GOT3 (cell line): ENCODE measurements around the gene NSMCE4A.
"Not testable (repeated sequence)": the region's sequence is repeated elsewhere in the genome, so short reads cannot be mapped to it uniquely, and the experiment has no call there.

ENCODE experiments used
- DNase-seq: peaks from one replicate; lab custom pipeline; 2025; ENCODE audit warnings: mixed read lengths; lab: John Stamatoyannopoulos, UW

Gene NSMCE4A

DNA sequence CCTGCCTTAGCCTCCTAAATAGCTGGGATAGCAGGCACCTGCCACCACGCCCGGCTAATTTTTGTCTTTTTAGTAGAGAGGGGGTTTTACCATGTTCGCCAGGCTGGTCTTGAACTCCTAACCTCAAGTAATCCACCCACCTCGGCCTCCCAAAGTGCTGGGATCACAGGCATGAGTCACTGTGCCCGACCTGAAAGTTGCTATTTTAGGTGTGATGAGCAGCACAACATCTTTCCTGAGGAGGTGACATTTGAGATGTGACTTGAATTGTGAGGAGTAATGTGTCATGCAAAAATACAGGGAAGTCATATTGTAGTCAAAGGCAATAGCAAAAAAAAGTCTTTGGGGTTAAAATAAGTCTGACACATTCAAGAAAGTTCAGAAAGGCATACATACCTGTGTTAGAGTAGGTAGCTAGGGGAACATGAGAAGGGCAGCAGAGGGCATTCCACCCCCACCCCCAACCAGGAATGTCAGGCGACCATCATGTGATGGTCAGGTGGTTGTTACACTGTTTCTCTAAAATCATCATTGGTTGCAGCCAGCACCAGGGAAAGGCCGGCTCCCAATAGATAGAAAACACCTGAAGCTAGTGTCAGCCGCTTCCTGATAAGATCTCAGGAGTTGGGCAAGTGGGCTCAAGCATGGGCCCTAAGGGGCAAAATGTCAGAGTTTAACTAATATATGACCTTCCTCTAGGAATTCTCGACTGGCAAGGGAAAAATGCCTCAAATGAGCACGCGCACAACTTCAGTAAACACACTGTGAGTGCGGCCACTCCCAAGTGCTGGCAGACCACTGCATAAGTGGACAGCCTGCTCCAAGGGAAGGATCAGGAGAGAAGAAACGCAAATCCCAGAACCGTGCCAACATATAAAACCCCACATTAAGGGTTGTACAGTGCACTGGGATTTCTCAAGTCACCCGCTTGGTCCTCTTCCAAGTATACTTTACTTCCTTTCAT, 13.6 kb upstream of the NSMCE4A start, which contains the start of gene TACC2:
Gene TACC2 (plus strand): TSS at position 803 of the 964 bp plus-strand sequence. CDS start 32,819 bp downstream, outside the sequence.
- DNase-seq, result no peak

DNA sequence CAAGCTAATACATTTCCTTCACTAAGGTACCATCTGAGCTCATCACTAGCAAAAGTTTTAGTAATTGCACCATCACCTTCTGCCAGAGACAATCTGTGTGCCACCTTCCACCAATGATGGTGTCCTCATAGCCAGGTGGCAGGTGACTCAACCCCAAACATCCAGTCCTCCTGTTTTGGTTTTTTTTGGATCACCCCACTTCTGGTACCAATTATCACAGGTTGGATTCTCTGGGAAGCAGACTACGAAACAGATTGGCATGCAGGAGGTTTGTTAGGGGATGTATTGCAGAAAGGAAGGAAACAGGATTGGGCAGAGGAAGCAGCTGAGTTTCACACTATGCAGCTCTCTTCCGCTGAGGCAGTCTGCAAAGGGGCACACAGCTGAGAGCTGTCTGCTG, 9.4 kb upstream of the NSMCE4A start:
- no peak for DNase-seq

DNA sequence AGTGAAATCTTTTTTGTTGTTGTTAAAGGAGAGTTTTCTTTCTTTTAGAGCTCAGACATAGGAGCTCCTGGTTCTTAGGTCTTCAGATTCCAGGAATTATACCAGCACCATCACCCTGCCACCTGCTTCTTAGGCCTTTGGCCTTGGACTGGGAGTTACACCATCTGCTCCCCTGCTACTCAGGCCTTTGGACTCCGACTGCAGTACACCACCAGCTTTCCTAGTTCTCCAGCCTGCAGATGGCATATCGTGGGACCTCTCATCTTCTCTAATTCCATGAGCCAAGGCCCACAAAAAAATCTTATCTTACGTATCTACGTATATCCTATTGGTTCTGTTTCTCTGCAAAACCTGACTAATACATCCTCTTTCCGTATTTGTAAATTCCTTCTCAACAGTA, 8.8 kb upstream of the NSMCE4A start:
- no peak for DNase-seq

DNA sequence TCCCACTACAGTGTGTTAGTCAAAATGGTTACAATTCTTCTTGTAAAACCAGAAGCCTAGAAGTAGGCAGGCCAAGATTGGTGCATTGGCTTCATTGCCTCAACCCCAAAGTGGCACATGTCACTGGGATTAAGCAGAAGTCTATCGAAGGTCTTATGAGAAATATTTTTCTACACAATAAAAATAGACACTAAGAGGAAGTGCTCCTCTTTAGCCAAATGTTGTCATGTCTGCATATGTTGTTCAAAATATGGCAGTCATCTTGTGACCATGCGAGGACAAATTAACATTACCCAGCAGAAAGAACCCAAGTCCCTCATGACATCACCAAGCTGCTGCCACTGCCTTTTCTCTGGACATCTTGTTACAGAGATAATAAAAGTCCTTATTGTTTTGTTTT, 6.3 kb upstream of the NSMCE4A start:
- DNase-seq, result no peak

DNA sequence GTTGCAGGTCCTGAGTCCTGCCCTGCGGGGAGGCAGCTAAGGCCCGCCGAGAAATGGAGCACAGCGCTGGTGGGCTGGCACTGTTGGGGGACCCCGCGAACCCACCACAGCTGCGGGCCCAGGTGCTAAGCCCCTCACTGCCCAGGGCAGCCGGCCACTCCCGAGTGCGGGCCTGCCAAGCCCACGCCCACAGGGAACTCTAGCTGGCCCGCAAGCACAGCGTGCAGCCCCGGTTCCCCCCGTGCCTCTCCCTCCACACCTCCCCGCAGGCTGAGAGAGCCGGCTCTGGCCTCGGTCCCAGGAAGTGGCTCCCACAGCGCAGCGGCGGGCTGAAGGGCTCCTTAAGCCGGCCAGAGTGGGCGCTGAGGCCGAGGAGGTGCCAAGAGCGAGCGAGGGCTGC, 3.5 kb upstream of the NSMCE4A start:
- DNase-seq, result no peak

DNA sequence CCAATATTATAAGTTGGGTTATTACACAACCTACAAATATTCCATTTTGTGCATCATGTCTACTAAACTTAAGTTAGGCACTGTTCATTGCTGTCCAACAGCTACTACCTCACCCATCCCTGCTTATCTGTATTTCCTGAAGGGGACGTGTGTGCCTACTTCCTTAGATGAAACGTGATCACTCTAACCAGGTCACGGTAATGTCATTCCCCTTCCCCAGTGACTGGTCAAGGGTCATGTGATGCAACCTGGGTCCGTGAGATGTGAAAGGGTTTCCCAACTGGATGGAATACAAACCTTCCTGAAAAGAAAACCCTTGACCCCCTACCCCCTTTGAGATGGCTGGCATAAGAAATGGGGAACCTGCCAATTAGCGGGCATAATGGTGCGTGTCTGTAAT, 1.6 kb upstream of the NSMCE4A start:
- DNase-seq, result no peak

DNA sequence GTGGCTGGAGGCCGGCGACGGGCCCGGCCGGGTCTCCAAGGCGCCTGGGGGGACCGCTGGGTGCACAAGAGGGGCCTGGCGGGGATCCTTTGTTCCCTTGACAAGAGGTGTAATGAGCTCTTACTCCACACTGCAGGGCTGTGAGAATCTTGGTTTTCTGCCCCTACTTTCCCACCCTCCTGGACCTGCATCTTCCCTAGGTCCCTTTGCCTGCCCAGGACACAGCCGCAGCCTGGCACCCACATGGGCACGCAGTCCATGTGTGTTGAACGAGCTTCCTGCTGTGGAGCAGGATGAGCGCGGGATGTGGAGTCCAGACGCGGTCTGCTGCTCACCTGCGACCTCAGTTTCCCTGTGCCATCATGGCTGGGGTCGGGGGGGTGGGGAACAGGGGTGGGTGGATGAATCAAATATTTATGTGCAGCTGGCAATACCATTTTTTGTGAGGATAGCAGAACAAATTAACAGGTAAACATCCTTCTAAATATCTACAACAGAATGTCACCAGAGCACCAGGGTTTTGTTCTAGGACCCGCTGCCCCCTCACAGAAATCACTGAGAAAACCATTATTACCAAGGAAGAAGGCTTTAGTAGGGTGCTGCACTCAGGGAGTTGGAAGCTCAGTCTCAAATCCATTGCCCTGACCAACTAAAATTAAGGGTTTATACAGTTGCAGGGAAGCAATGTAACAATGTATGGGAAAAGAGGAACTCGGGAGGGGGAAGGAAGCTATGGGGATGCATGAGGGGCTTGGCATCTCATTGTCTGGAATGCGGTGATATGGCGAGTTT, 474 bp upstream of the NSMCE4A start:
- no peak for DNase-seq

DNA sequence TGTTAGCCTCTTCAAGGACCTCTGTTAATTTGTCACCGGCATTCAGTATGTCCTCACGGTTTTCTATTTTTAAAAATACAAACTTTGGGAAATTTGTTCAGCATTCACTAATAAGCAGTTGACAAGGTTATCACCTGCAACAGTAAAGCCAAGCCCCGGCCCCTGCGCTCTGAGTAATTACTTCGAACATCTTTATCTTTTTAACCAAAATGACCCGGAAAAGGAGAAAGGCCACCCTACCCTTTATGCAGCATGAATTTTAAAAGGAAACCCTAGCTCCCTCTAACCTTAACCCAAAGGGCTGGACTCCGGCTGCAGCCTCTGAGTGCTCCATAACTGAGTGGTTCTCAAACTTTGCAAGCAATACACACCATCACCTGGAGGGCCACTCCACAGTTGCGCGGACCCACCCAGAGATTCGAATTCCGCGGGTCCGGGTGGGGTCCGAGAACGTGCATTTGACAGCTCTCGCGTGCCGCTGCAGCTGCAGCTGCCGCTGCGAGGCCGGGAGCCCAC, 940 bp downstream of the NSMCE4A start:
- DNase-seq, result no peak

DNA sequence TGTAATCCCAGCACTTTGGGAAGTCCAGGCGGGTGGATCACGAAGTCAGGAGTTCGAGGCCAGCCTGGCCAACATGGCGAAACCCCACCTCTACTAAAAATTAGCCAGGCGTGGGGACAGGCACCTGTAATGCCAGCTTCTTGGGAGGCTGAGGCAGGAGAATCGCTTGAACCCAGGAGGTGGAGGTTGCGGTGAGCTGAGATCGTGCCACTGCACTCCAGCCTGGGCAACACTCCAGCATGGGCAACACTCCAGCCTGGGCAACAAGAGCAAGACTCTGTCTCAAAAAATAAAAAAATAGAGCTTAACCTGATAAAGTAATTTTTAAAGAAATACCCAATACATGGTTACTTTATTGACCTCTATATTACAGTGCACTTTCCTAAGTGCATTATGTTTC, 5.9 kb downstream of the NSMCE4A start:
- not testable (repeated sequence) for DNase-seq

DNA sequence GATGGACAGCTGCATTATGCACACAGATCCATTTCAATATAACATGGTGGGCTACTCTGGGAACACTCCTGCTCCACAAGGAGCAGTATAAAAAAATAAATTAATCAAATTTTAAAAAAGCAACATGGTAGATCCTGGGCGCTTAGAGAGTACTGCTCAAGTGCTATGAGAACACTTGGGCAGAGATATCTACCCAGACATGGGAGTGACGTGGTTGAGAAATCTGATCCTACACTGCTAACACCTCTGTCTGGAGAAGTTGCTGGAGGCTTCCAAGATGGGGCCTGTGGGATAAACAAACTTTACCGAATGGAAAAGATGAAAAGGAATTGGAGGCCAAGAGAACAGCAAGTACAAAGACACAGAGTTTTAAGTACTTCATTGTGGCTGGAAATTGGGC, 9.0 kb downstream of the NSMCE4A start:
- no peak for DNase-seq

DNA sequence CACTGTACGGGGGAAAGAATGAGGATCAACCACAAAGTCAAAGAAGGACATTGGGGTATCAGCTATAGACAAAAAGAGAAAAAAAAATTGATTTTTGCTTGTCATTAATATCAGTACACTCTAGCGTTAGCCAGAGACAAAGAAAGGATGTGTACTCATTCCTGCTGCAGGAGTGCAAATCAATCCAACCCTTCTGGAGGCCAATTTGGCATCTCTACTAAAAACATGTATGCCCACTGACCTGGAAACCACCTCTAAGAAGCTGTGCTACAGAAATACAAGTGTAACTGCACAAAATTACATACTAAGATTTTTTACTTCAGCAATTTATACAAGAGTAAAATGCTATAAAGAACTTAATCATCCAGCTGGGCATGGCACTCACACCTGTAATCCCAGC, 13.6 kb downstream of the NSMCE4A start:
- no peak for DNase-seq

DNA sequence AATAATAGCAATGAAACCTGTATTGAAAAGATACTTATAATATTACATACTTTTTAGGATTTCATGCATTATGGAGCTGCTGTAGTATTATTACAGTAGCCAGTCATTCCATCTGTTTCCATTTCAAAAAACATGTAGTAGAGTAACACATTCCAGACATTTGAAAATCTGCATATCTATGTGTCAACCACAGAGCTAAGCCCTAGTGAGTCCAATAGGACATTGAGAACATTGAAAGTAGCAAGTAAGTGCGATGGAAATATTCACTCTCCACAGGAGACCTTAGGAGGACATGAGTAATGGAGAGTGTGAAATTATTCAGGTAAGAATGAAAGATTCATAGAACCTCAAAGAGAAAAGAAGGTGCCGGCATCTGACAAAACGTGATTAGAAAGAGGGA, 15.3 kb downstream of the NSMCE4A start:
- no peak for DNase-seq

DNA sequence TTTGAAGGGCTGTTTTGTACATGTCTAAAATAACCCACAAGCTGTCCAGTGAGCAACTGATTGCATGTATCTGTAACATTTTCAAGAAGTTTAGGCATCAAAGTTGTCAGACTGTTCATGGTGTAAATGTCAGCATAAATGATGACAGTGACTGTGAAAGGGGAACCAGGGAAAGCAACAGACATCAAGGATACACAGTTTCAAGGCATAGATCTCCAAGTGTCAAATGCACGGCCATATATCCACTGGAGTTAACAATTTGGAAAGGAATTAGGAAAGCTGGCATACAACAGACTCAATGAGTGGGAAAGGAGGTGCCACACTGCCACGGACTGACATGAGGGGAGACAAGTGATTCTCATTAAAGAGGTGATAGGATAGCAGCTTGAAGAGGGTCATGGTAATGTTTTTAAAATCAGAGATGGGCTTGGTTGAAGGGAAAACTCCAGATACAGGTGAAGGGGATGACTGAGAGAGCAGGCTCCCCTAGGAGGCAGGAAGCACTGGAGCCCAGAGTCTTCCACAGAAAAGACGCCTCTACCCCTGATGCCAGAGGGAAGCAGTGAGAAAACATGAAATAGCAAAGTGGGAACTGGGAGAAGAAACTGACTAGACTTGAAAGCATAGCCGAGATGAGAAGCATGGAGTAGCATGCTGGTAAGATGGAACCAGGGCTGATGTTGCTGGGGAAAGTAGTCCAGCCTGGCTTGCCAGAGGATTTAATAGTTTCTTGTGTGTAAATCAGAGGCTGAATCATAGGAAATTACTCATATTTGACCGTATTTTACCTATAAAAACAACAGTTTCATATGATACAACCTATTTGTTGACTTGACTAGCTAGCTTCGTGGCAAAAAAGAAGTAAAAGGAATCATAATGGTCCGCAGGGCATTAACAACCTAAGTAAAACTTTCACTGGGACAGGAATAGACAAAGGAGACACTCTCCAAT, 18.6 kb downstream of the NSMCE4A start:
- no peak for DNase-seq

DNA sequence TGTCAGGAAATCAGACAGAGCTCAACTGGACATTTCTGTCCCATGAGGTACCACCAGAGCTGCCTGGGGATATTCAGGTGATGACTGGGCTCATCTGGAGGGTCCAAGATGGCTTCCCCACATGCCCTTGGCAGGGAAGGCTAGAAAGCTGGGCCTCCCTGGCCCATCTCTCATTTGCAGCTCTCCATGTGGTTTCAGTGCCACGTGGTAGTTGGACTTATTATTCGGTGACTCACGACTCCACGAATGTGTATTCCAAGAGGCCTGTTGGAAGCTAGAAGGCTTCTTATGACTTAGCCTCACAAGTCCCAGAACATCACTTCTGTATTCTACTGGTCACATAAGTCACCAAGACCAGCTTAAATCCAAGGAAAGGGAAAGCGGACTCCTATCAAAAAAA, 22.8 kb downstream of the NSMCE4A start:
- DNase-seq, result no peak

DNA sequence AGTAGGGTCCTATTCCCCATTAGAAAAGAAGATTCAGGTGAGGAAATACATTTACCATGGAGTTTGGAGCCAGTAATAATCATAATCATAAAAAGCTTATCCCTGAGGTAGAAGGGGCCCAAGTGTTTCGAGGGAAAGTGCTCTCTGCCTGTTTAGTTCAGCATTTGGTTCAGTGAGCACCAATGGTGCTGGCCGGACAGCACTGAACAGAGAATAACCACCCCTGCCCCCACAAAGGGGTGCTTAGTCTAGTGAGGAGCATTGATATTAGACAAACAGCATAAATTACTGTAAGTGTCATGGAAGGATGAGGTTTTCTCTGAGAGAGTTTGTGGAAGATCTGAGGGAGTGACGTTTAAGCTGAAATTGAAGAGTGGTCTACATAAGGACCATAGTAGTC, 25.6 kb downstream of the NSMCE4A start:
- no peak for DNase-seq

DNA sequence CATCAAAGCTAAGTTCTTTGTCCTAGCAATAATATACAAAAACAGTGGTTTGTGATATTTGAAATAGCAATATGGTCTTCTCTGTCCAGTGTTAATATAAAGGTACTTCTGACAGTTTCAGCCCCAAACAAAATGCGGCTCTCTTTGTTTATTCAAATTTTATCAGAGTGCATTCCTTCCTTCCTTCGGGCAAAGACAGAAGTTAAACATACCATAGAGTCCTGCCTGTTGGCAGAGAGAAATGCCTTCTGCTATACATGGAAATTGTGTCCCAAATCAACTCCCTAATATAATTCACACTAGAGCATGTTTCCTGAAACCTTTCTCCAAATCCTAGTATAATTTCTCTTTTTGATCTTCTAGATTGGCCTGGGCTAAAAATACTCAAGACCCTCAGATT, 26.0 kb downstream of the NSMCE4A start:
- DNase-seq, result no peak

DNA sequence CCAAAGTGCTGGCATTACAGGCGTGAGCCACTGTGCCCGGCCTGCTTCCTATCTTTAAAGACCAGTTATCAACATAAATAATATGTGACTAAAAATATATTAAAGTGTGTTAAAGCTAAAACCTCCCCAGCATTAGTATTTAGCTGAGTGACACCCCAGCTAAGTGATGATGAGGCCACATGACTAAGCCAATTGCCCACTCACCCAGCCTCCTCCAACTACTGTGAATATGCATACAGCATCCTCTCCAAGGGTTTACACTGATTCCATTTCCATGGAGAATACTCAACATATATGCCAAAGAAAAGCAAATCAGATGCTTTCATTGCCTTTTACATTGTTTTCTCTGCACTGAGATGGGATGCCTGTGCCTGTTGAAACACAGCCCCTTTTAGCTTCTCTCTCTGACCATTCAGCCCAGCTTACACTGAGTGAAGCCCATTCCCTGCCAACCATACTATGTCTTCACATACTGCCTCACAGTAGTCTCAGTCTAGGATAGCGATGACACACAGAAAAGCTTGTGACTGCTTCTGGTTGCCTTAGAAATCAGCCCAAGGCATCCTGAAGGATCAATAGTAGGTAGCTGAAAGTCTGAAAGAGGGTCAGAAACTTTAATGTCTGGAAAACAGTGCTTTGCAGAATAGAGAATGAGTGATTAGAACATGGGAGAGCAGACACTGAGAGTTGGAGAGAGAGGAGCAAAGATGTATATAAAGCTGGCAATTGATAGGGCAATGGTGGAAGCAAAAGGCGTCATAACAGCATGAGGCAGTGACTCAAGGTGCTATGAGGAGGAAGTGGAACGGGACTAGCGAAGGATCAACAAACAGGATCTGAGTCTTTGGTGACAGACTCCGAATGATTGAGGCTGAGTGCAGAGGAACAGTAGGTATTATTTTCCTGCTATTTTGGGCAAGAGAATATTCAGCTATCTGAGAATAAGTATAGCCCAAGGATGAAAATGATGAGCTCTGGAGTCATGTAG, 27.4 kb downstream of the NSMCE4A start:
- DNase-seq, result no peak

DNA sequence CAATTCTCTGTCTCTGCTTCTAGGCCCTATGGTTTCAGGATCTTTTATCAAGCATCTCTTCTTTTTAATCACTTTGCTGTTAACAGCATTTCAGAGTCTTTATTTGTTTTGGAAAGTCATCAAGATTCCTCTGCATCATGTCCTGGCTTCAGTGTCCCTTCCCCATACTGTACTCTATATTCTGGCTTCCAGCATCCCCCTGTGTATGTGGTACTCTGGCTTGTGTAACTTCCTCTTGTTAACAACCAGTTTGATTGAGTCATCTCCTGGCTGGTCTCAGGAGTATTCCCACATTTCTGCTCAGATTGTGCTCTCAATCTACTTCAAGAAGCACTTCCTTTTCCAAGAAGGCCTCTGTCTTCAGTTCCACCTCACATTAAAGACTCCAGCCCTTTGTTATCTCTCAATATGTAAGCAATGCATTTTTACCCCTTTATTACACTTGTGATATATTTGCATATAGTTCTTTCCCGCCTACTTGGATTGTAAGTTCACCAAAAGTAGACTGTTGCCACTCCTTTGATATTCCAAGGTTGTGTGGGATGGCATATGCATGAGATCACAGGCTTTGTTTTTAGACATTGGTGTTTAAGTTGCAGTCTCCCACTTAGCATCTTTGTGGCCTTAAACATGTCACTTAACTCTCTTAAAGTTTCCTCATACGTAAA, 32.1 kb downstream of the NSMCE4A start:
- DNase-seq, result no peak

DNA sequence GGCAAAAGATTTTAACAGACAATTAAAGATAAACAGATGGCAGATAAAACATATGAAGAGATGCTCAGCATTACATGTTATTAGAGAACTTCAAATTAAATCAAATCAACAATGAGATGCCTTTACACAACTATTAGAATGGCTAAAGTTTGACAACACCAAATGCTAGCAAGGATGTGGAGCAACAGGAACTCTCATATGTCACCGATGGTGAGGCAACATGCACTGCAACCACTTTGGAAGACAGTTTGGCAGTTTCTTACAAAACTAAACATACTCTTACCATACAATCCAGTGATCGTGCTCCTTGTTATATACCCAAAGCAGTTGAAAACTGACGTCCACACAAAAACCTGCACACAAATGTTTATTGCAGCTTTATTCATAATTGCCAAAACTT, 33.5 kb downstream of the NSMCE4A start:
- DNase-seq, result no peak

DNA sequence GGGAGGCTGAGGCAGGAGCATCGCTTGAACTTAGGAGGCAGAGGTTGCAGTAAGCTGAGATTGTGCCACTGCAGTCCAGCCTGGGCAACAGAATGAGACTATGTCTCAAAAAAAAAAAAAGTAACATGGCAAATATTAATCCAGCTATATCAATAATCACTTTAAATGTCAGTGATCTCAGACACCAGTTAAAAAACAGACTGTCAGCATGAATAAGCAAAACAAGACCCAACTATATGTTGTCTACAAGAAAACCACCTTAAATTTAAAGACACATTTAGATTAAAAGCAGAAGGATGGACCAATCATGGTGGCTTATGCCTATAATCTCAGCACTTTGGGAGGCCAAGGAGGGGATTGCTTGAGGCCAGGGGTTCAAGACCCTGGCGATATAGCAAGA, 38.7 kb downstream of the NSMCE4A start:
- DNase-seq, result no peak
